GM19043 (cell line): ENCODE results near the gene APBB3.

Experiments
- ATAC-seq: cut with Tn5 transposase; IDR thresholded peaks from one replicate; pipeline ENCODE4 v1.9.1; 2021; ENCODE audit warnings: low read depth; ENCODE audit not compliant: unreplicated experiment

APBB3 gene

GRCh38 chr5:140557136-140557805 is 7.1 kb downstream of the APBB3 start, which contains the start of gene SRA1:
SRA1 (minus strand) TSS chr5:140557473; CDS start chr5:140557452, 21 bp downstream.
- peak; percentile 97 for ATAC-seq

GRCh38 chr5:140556438-140556837 is 8.0 kb downstream of the APBB3 start:
- no peak for ATAC-seq

GRCh38 chr5:140555747-140556312 is 8.6 kb downstream of the APBB3 start:
- ATAC-seq, result no peak

- ATAC-seq, result no peak
Measured at GRCh38 chr5:140554454-140554853, 9.9 kb downstream of the APBB3 start.

- no peak for ATAC-seq
Measured at GRCh38 chr5:140553657-140554056, 10.7 kb downstream of the APBB3 start.

- ATAC-seq, result no peak
Measured at GRCh38 chr5:140551872-140552271, 12.5 kb downstream of the APBB3 start.

GRCh38 chr5:140550147-140551079 is 14.0 kb downstream of the APBB3 start:
- no peak for ATAC-seq

GRCh38 chr5:140549237-140550144 is 14.9 kb downstream of the APBB3 start:
- ATAC-seq, result no peak

- ATAC-seq, result no peak
Measured at GRCh38 chr5:140548791-140549190, 15.6 kb downstream of the APBB3 start.

GRCh38 chr5:140548300-140548688 is 16.1 kb downstream of the APBB3 start:
- no peak for ATAC-seq

GRCh38 chr5:140547508-140548299 is 16.7 kb downstream of the APBB3 start, which contains the start of gene EIF4EBP3:
EIF4EBP3 (plus strand) TSS chr5:140547662; CDS start chr5:140547738, 76 bp downstream.
- ATAC-seq, result peak; percentile 99

GRCh38 chr5:140546851-140547507 is 17.4 kb downstream of the APBB3 start:
- no peak for ATAC-seq

- no peak for ATAC-seq
Measured at GRCh38 chr5:140545606-140546005, 18.8 kb downstream of the APBB3 start.

- no peak for ATAC-seq
Measured at GRCh38 chr5:140544986-140545385, 19.4 kb downstream of the APBB3 start.

- no peak for ATAC-seq
Measured at GRCh38 chr5:140542972-140543371, 21.4 kb downstream of the APBB3 start.

GRCh38 chr5:140540227-140540626 is 24.2 kb downstream of the APBB3 start:
- no peak for ATAC-seq

- ATAC-seq, result no peak
Measured at GRCh38 chr5:140524003-140524402, 40.4 kb downstream of the APBB3 start.

GRCh38 chr5:140513124-140513523 is 51.3 kb downstream of the APBB3 start:
- no peak for ATAC-seq

GRCh38 chr5:140509898-140510297 is 54.5 kb downstream of the APBB3 start:
- no peak for ATAC-seq
